ENCODE results near the gene RPS6KA5.

DNA sequence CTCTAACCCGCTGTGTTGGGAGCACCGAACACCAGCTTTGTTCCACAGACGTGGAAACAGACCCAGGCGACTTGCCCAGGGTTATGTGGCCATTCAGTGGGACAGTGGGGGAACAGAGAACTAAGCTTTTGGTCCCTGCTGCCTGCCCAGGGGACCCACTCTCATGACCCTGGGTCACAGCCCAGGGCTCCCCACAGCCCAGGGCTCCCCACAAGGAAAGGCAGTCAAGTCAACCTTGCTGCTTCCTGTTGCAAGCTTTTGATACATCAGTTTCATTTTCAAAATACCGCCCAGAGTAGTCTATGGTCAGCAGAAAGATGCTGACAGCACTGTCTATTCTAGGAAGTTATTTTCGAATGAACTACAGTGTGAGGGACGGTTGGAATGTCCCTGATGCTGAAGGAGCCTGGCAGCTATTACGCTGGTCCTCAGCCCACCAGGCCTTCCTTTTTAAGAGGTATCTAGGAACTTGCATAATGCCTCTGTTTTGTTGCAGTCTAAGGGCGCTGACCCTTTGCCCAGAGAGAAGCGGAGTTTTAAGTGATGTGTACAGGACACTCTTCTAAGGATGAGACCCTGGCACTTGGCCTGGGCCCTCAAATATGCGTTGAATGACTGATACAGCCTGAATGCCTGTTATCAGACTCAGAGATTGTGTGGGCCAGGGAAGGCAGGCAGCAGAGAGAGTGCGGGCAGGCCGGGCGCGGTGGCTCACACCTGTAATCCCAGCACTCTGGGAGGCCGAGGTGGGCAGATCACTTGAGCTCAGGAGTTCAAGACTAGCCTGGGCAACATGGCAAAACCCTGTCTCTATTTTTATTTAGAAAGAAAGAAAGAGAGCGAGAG is 231.6 kb downstream of the RPS6KA5 start:
- TF ChIP-seq, protein P1, sequence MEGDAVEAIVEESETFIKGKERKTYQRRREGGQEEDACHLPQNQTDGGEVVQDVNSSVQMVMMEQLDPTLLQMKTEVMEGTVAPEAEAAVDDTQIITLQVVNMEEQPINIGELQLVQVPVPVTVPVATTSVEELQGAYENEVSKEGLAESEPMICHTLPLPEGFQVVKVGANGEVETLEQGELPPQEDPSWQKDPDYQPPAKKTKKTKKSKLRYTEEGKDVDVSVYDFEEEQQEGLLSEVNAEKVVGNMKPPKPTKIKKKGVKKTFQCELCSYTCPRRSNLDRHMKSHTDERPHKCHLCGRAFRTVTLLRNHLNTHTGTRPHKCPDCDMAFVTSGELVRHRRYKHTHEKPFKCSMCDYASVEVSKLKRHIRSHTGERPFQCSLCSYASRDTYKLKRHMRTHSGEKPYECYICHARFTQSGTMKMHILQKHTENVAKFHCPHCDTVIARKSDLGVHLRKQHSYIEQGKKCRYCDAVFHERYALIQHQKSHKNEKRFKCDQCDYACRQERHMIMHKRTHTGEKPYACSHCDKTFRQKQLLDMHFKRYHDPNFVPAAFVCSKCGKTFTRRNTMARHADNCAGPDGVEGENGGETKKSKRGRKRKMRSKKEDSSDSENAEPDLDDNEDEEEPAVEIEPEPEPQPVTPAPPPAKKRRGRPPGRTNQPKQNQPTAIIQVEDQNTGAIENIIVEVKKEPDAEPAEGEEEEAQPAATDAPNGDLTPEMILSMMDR (IDR thresholded peaks at IDR 0.05), result no peak
- TF ChIP-seq ZFX (IDR thresholded peaks at IDR 0.05; ENCODE audit: borderline replicate concordance), result no peak
